GM12878 (cell line): ENCODE results near the gene CLIP2. TPM values are rescaled to one million over a fixed set of nuclear protein-coding genes. Genes with fewer than 3 reads are reported as not detected.

Experiments used
- ATF2 ChIP-seq: IDR thresholded peaks from 2 replicates; pipeline ENCODE4 v1.6.1; 2012; ENCODE audit warnings: low read length, inconsistent platforms
- ATF7 ChIP-seq: fragments of 450-650 bp; IDR thresholded peaks from 2 replicates; pipeline ENCODE4 v1.6.1; 2016; ENCODE audit warnings: low read depth, mild to moderate bottlenecking
- BCL3 ChIP-seq: IDR thresholded peaks from 2 replicates; pipeline ENCODE4 v1.6.1; 2011; ENCODE audit warnings: borderline replicate concordance, low read depth, mild to moderate bottlenecking, moderate library complexity, low read length; ENCODE audit not compliant: insufficient read depth, poor library complexity, severe bottlenecking
- BHLHE40 ChIP-seq, 2 experiments: fragments of 450-650 bp in 1 of 2; IDR thresholded peaks; 2 replicates each; pipeline ENCODE4 v1.6.1; 2011 to 2017; ENCODE audit warnings: low read depth in 2 of 2, borderline replicate concordance in 1 of 2, improper control_type of control experiment in 1 of 2, low read length in 1 of 2, mild to moderate bottlenecking in 1 of 2
- BMI1 ChIP-seq: fragments of 450-650 bp; IDR thresholded peaks from 2 replicates; pipeline ENCODE4 v1.6.1; 2016; ENCODE audit warnings: mild to moderate bottlenecking, moderate library complexity, borderline replicate concordance
- IRF3 ChIP-seq: fragments of 450-650 bp; IDR thresholded peaks from 2 replicates; pipeline ENCODE4 v1.6.1; 2014; ENCODE audit warnings: mild to moderate bottlenecking
- MYB ChIP-seq: fragments of 150-350 bp; IDR thresholded peaks from 2 replicates; pipeline ENCODE4 v1.6.1; 2014; ENCODE audit warnings: mild to moderate bottlenecking, low read depth, low read length, borderline replicate concordance
- NBN ChIP-seq: fragments of 450-650 bp; IDR thresholded peaks from 2 replicates; pipeline ENCODE4 v1.6.1; 2016
- NFYA ChIP-seq: IDR thresholded peaks from 2 replicates; pipeline ENCODE4 v1.6.1; 2011; ENCODE audit warnings: low read depth, mild to moderate bottlenecking, low read length, improper control_type of control experiment, borderline replicate concordance
- NRF1 ChIP-seq: conservative IDR thresholded peaks from 2 replicates; pipeline ENCODE4 v1.6.1; 2011; ENCODE audit warnings: mild to moderate bottlenecking, low read depth, low read length, improper control_type of control experiment
- PAX5 ChIP-seq: IDR thresholded peaks from 2 replicates; pipeline ENCODE4 v1.6.1; 2011; ENCODE audit warnings: low read depth, low read length, borderline replicate concordance
- POLR2A ChIP-seq: IDR thresholded peaks from 2 replicates; pipeline ENCODE4 v1.6.1; 2011; ENCODE audit warnings: low read depth, mild to moderate bottlenecking, low read length
- POLR2AphosphoS2 ChIP-seq: IDR thresholded peaks from 2 replicates; pipeline ENCODE4 v1.6.1; 2011; ENCODE audit warnings: low read depth, mild to moderate bottlenecking, low read length, improper control_type of control experiment, moderate library complexity
- RAD51 ChIP-seq: fragments of 450-650 bp; IDR thresholded peaks from 2 replicates; pipeline ENCODE4 v1.6.1; 2016; ENCODE audit warnings: moderate library complexity, mild to moderate bottlenecking, inconsistent platforms
- REST ChIP-seq: IDR thresholded peaks from 2 replicates; pipeline ENCODE4 v1.6.1; 2012; ENCODE audit warnings: mild to moderate bottlenecking, low read depth, low read length
- RUNX3 ChIP-seq: IDR thresholded peaks from 2 replicates; pipeline ENCODE4 v1.6.1; 2012; ENCODE audit warnings: low read length, inconsistent platforms
- SMARCA5 ChIP-seq: fragments of 450-650 bp; IDR thresholded peaks from 2 replicates; pipeline ENCODE4 v1.6.1; 2017; ENCODE audit warnings: mild to moderate bottlenecking
- TCF7 ChIP-seq: IDR thresholded peaks from 2 replicates; pipeline ENCODE4 v1.6.1; 2014; ENCODE audit warnings: antibody characterized with exemption, borderline replicate concordance
- USF1 ChIP-seq: IDR thresholded peaks from 2 replicates; pipeline ENCODE4 v1.6.1; 2011; ENCODE audit warnings: borderline replicate concordance, low read depth, mild to moderate bottlenecking, moderate library complexity, mixed read lengths, low read length; ENCODE audit not compliant: insufficient read depth; ENCODE audit errors: extremely low read length
- WRNIP1 ChIP-seq: IDR thresholded peaks from 2 replicates; pipeline ENCODE4 v1.6.1; 2011; ENCODE audit warnings: low read depth, low read length, improper control_type of control experiment, borderline replicate concordance
- ZSCAN29 ChIP-seq: fragments of 450-650 bp; IDR thresholded peaks from 2 replicates; pipeline ENCODE4 v1.6.1; 2017; ENCODE audit warnings: mild to moderate bottlenecking, moderate library complexity
- ZZZ3 ChIP-seq: IDR thresholded peaks from 2 replicates; pipeline ENCODE4 v1.6.1; 2011; ENCODE audit warnings: low read depth; ENCODE audit not compliant: control insufficient read depth, insufficient read length
- polyA plus RNA-seq, 11 experiments: library from polyadenylated mRNA; depleted of rRNA in 4 of 11; unstranded in 6 of 11; stranded (reverse) in 5 of 11; fragments of >200 nt; fragmentation: Nextera tagmentation in 4 of 11; fragmentation: Illumina TruSeq in 1 of 11; extraction: Ambion mirVana in 4 of 11; extraction: Trizol in 1 of 11; gene quantifications; 1 replicate in 1 of 11; 2 replicates in 10 of 11; pipeline versions ENCODE4 v1.2.1 to v1.2.3, GENCODE V29; 2011 to 2016; ENCODE audit warnings: inconsistent platforms in 2 of 11, missing spikeins in 2 of 11, low read depth in 1 of 11
- total RNA-seq, 4 experiments: library from RNA; depleted of rRNA in 3 of 4; stranded (reverse); fragments of >200 nt in 3 of 4; fragmentation: Illumina TruSeq in 1 of 4; extraction: Trizol in 1 of 4; gene quantifications; 2 replicates each; pipeline versions ENCODE4 v1.2.1 to v1.2.3, GENCODE V29; 2013 to 2021

Gene CLIP2
- total and polyA plus RNA-seq, 10 of the 15 experiments (the other 5 are each of a cell fraction or from before 2014, with no cell fraction given), result 0.26 to 56.3 (median 21.0) TPM

GRCh38 chr7:74272305-74273038 is 16.7 kb upstream of the CLIP2 start (continued):
- TF ChIP-seq BHLHE40 (IDR thresholded peaks at IDR 0.05; ENCODE audit: borderline replicate concordance in 1 of 2, low read depth in 2 of 2, low read length in 1 of 2) (peak; percentile 81 to 89), PAX5 (peak; percentile 100), TCF7 (peak; percentile 80; the same call in 1 of the 2 replicates), BCL3 (peak; percentile 99), WRNIP1 (no peak; the same call in 1 of the 2 replicates), POLR2AphosphoS2 (no peak), RUNX3 (peak; percentile 99), ATF7 (peak; percentile 86), SMARCA5 (0 out of 2 replicates have a peak, but pooled peaks have one; percentile 44), MYB (0 out of 2 replicates have a peak, but pooled peaks have one; percentile 36), REST (peak; percentile 52; the same call in 1 of the 2 replicates), ATF2 (peak; percentile 95; the same call in 1 of the 2 replicates), ZZZ3 (no peak), IRF3 (0 out of 2 replicates have a peak, but pooled peaks have one; percentile 10), RAD51 (no peak), NBN (peak; percentile 98), USF1 (no peak), NFYA (no peak), POLR2A (peak; percentile 76), BMI1 (peak; percentile 84), NRF1 (no peak), ZSCAN29 (no peak)
